Kidney (tissue), 14 donors: ENCODE measurements around the gene ZNF154. TPM values are rescaled to one million over a fixed set of nuclear protein-coding genes. Genes with fewer than 3 reads are reported as not detected.
"Not testable (repeated sequence)": the region's sequence is repeated elsewhere in the genome, so short reads cannot be mapped to it uniquely, and the experiment has no call there.

Source experiments
- DNase-seq, 5 donors: peaks; one replicate each; pipeline ENCODE4 v3.0.0-alpha.2; 2013 to 2020
- FAIRE-seq: peaks from 2 replicates; lab custom pipeline; 2012; peaks lifted over from hg19 to GRCh38; lab: Jason Lieb, UNC
- H3K27ac ChIP-seq, 2 donors: one replicate each; pipeline ENCODE4 v1.7.0; 2013; ENCODE audit warnings: low read depth in 2 of 2, low read length in 2 of 2, inconsistent platforms in 1 of 2
- H3K27me3 ChIP-seq: one replicate; pipeline ENCODE4 v1.7.1; 2013; ENCODE audit warnings: low read length, inconsistent platforms; ENCODE audit not compliant: control insufficient read depth, insufficient read depth
- H3K36me3 ChIP-seq, 3 donors: one replicate each; pipeline versions ENCODE4 v1.7.0 to v1.7.1; 2013; ENCODE audit warnings: low read length in 3 of 3, control low read depth in 1 of 3, inconsistent platforms in 1 of 3; ENCODE audit not compliant: insufficient read depth in 3 of 3, control insufficient read depth in 2 of 3
- H3K4me1 ChIP-seq, 3 donors: one replicate each; pipeline versions ENCODE4 v1.7.0 to v1.7.1; 2013; ENCODE audit warnings: low read length in 3 of 3, inconsistent platforms in 1 of 3, low read depth in 1 of 3; ENCODE audit not compliant: control insufficient read depth in 2 of 3, insufficient read depth in 2 of 3
- H3K4me3 ChIP-seq, 3 donors: one replicate each; pipeline versions ENCODE4 v1.7.0 to v1.8.1; 2013; ENCODE audit warnings: low read length in 3 of 3, control low read depth in 1 of 3, inconsistent platforms in 1 of 3
- H3K9ac ChIP-seq, 3 donors: one replicate each; pipeline versions ENCODE4 v1.7.0 to v1.7.1; 2013; ENCODE audit warnings: low read length in 3 of 3, control low read depth in 1 of 3, inconsistent platforms in 1 of 3
- H3K9me3 ChIP-seq, 3 donors: one replicate each; pipeline versions ENCODE4 v1.7.0 to v1.7.1; 2013; ENCODE audit warnings: low read length in 3 of 3, control low read depth in 1 of 3, inconsistent platforms in 1 of 3; ENCODE audit not compliant: control insufficient read depth in 2 of 3, insufficient read depth in 1 of 3
- intact Hi-C: fragments of 100-400 bp; cut with DNase I; formaldehyde crosslinking; loops from one replicate; pipeline ENCODE4 v1.11.1; 2022
- polyA plus RNA-seq: library from polyadenylated mRNA; stranded (reverse); fragments of 350-450 nt; fragmentation: Illumina TruSeq; extraction: RNeasy Lipid Tissue Mini Kit (QIAGEN cat#74804); gene quantifications from one replicate; pipeline ENCODE4 v1.2.3, GENCODE V29; 2014; ENCODE audit warnings: low read depth, low replicate concordance; ENCODE audit not compliant: insufficient read depth
- total RNA-seq: library from RNA; stranded (reverse); fragmentation: NEBNext Ultra II Directional; extraction: Animal tissue kit (Norgen Biotek cat#: 25700); gene quantifications from one replicate; pipeline ENCODE4 v1.2.1, GENCODE V29; 2021
- TF ChIP-seq, protein P1 (sequence below): IDR thresholded peaks from 3 replicates; pipeline ENCODE4 v1.5.1; 2012; ENCODE audit warnings: mild to moderate bottlenecking, moderate library complexity, borderline replicate concordance; ENCODE audit not compliant: insufficient read depth; ENCODE audit errors: extremely low read depth
- donor health status: control.
- donor health status: control.
- donor health status: control.
- donor health status: control.
- donor health status: control.
- donor health status: DM: yes; HTN: yes; CAD: no.
- donor health status: Normal renal cell carcinoma (clear cell type).

ZNF154 gene
- total and polyA plus RNA-seq, 2 donors from 2014 or later, result 2.2 to 11.1 TPM

GRCh38 chr19:57746580-57747471, 37.8 kb upstream of the ZNF154 start, which contains the start of gene ZNF776:
Gene ZNF776 (plus strand): TSS chr19:57746815. CDS start chr19:57747059, 244 bp downstream.
- Histone ChIP-seq H3K9me3 (peaks cover 0 to 17% (median 15%) of the 10 kb centered on the region in 3 donors), H3K27ac (peak within 1 kb of the TSS; percentile 51 to 68), H3K36me3 (peaks cover 15 to 24% (median 16%) of the 10 kb centered on the region in 3 donors), H3K4me3 (peak within 1 kb of the TSS; percentile 90 to 97 (median 94)), H3K4me1 (peaks cover 0 to 10% (median 0%) of the 10 kb centered on the region in 3 donors), H3K9ac (peak within 1 kb of the TSS; percentile 77 to 90 (median 89)), H3K27me3 (no peaks in the 10 kb centered on the region)
- TF ChIP-seq, protein P1, sequence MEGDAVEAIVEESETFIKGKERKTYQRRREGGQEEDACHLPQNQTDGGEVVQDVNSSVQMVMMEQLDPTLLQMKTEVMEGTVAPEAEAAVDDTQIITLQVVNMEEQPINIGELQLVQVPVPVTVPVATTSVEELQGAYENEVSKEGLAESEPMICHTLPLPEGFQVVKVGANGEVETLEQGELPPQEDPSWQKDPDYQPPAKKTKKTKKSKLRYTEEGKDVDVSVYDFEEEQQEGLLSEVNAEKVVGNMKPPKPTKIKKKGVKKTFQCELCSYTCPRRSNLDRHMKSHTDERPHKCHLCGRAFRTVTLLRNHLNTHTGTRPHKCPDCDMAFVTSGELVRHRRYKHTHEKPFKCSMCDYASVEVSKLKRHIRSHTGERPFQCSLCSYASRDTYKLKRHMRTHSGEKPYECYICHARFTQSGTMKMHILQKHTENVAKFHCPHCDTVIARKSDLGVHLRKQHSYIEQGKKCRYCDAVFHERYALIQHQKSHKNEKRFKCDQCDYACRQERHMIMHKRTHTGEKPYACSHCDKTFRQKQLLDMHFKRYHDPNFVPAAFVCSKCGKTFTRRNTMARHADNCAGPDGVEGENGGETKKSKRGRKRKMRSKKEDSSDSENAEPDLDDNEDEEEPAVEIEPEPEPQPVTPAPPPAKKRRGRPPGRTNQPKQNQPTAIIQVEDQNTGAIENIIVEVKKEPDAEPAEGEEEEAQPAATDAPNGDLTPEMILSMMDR, result no peak
- peak; percentile 81 to 98 (median 90) for DNase-seq
- peak; percentile 93 for FAIRE-seq
- intact Hi-C loops, result no loop called here

- H3K4me3 ChIP-seq, H3K27ac ChIP-seq, FAIRE-seq, H3K36me3 ChIP-seq, H3K27me3 ChIP-seq, DNase-seq, intact Hi-C loops, H3K4me1 ChIP-seq, H3K9ac ChIP-seq, H3K9me3 ChIP-seq: not testable (repeated sequence)
Observed at GRCh38 chr19:57738770-57739169, 29.8 kb upstream of the ZNF154 start.

GRCh38 chr19:57738320-57738719, 29.3 kb upstream of the ZNF154 start:
- H3K9me3 ChIP-seq, H3K9ac ChIP-seq, H3K4me1 ChIP-seq, H3K4me3 ChIP-seq, H3K27me3 ChIP-seq, H3K27ac ChIP-seq, intact Hi-C loops, H3K36me3 ChIP-seq: not testable (repeated sequence)
- TF ChIP-seq, protein P1, result peak; percentile 51
- FAIRE-seq (peak; percentile 35), DNase-seq (peak in 3 of 5 donors; percentile 47 to 66 (median 59))

GRCh38 chr19:57720878-57721277, 11.9 kb upstream of the ZNF154 start:
- Histone ChIP-seq H3K9me3 (peaks cover 7 to 52% (median 8%) of the 10 kb centered on the region in 3 donors), H3K27ac (no peak overlapping the region), H3K36me3 (peaks cover 22 to 39% (median 28%) of the 10 kb centered on the region in 3 donors), H3K9ac (no peak overlapping the region), H3K27me3 (no peaks in the 10 kb centered on the region), H3K4me3 (no peak overlapping the region), H3K4me1 (no peaks in the 10 kb centered on the region)
- FAIRE-seq (no peak), DNase-seq (no peak)
- intact Hi-C loops, result no loop called here
- TF ChIP-seq, protein P1, result no peak
